Karpas-422 (cell line): ENCODE measurements around the gene ACVRL1. TPM values are rescaled to one million over a fixed set of nuclear protein-coding genes. Genes with fewer than 3 reads are reported as not detected.

Experiments used
- DNase-seq: peaks from one replicate; pipeline ENCODE4 v3.0.0-alpha.2; 2015
- H2AFZ ChIP-seq: fragments of 200-600 bp; sonication (generic); 2 replicates; pipeline ENCODE4 v1.6.1; 2014; ENCODE audit warnings: antibody characterized with exemption, low read length, mixed read lengths
- H3K27ac ChIP-seq: fragments of 200-600 bp; sonication (generic); 2 replicates; pipeline ENCODE4 v1.5.1; 2014; ENCODE audit warnings: mild to moderate bottlenecking, low read length, moderate library complexity
- H3K27me3 ChIP-seq: fragments of 200-600 bp; sonication (generic); 2 replicates; pipeline ENCODE4 v1.6.1; 2014; ENCODE audit warnings: low read length, mixed read lengths
- H3K36me3 ChIP-seq: fragments of 200-600 bp; sonication (generic); 2 replicates; pipeline ENCODE4 v1.6.1; 2014; ENCODE audit warnings: low read length, mixed read lengths; ENCODE audit not compliant: insufficient read depth
- H3K4me1 ChIP-seq: fragments of 200-600 bp; sonication (generic); 2 replicates; pipeline ENCODE4 v1.6.1; 2014; ENCODE audit warnings: mild to moderate bottlenecking, low read length, mixed read lengths
- H3K4me2 ChIP-seq: fragments of 200-600 bp; sonication (generic); 2 replicates; pipeline ENCODE4 v1.6.1; 2014; ENCODE audit warnings: low read length, low read depth, mild to moderate bottlenecking; ENCODE audit not compliant: poor library complexity, severe bottlenecking
- H3K4me3 ChIP-seq: fragments of 200-600 bp; sonication (generic); 2 replicates; pipeline ENCODE4 v1.5.1; 2014; ENCODE audit warnings: mild to moderate bottlenecking, antibody characterized with exemption, low read length, mixed read lengths
- H3K79me2 ChIP-seq: fragments of 200-600 bp; sonication (generic); 2 replicates; pipeline ENCODE4 v1.6.1; 2014; ENCODE audit warnings: mild to moderate bottlenecking, low read length, mixed read lengths
- H3K9ac ChIP-seq: fragments of 200-600 bp; sonication (generic); 2 replicates; pipeline ENCODE4 v1.6.0; 2014; ENCODE audit warnings: low read length
- H3K9me2 ChIP-seq: fragments of 200-600 bp; sonication (generic), shearing (Covaris generic); replicated peaks from 2 replicates; pipeline ENCODE4 v1.6.0; 2014; ENCODE audit warnings: mild to moderate bottlenecking, low read length, moderate library complexity; ENCODE audit not compliant: insufficient read depth
- H3K9me3 ChIP-seq: fragments of 300-700, 200-600 bp; sonication (generic); 2 replicates; pipeline ENCODE4 v1.6.1; 2014; ENCODE audit warnings: low read length, mixed read lengths
- H4K20me1 ChIP-seq: fragments of 200-600 bp; sonication (generic); 2 replicates; pipeline ENCODE4 v1.6.1; 2014; ENCODE audit warnings: mild to moderate bottlenecking, antibody characterized with exemption, low read length, low read depth; ENCODE audit not compliant: insufficient read depth
- total RNA-seq: library from RNA; depleted of rRNA; stranded (reverse); fragments of >200 nt; shearing (Covaris generic); gene quantifications from 2 replicates; pipeline ENCODE4 v1.2.3, GENCODE V29; 2014; ENCODE audit warnings: low replicate concordance

ACVRL1 gene
- total RNA-seq, 1 experiment from 2014 or later = not detected

DNA sequence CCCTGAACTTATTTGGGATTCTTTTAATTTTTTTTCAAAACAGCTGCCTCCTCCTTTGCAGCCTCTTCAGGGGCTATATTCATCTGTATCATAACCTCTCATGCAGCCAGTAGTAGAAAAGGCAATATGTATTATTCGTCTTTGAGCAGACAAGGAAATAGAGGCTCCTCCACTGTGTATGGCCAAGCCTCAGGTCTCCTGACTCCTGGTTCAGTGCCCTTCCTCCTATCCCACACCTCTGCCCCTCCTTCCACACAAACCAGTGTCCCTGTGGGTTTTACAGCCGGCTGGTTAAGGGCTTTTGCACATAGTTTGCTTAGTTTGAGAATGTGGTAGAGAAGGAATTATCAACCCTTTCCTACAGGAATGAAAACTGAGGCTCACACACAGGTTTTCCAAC lies 8.8 kb upstream of the ACVRL1 start:
- no peaks in the 10 kb centered on the region for H4K20me1 ChIP-seq
- no peaks in the 10 kb centered on the region for H3K9me3 ChIP-seq
- no peaks in the 10 kb centered on the region for H3K4me1 ChIP-seq
- H2AFZ ChIP-seq = no peak overlapping the region
- no peaks in the 10 kb centered on the region for H3K27me3 ChIP-seq
- no peaks in the 10 kb centered on the region for H3K9me2 ChIP-seq
- no peak overlapping the region for H3K4me3 ChIP-seq
- no peaks in the 10 kb centered on the region for H3K79me2 ChIP-seq
- no peaks in the 10 kb centered on the region for H3K36me3 ChIP-seq
- no peak overlapping the region for H3K9ac ChIP-seq
- H3K4me2 ChIP-seq = no peak overlapping the region
- DNase-seq = no peak
- H3K27ac ChIP-seq = no peak overlapping the region

DNA sequence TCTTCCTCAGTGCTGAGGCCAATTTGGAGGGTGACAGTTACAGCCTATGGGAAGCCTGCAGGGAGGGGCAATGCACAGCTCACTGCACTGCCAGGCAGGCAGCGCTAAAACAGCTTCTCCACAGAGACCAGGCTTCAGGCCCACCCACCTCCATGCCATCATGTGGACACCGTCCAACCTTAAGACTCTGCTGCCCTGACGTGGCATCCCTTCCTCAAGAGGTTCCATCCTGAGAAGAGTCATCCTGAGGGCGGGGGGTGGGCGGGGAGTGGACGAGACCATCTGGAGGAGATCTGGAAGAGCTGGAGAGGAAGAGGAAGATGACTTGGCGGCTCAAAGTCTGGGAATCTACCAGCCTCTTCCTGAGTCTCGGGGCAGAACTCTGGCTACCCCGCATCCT lies 8.4 kb upstream of the ACVRL1 start:
- Histone ChIP-seq H3K27me3 (no peaks in the 10 kb centered on the region), H3K36me3 (no peaks in the 10 kb centered on the region), H2AFZ (no peak overlapping the region), H3K9me3 (no peaks in the 10 kb centered on the region), H3K9ac (no peak overlapping the region), H3K27ac (no peak overlapping the region), H3K4me2 (no peak overlapping the region), H3K4me3 (no peak overlapping the region), H3K9me2 (no peaks in the 10 kb centered on the region), H3K4me1 (no peaks in the 10 kb centered on the region), H3K79me2 (no peaks in the 10 kb centered on the region), H4K20me1 (no peaks in the 10 kb centered on the region)
- no peak for DNase-seq

DNA sequence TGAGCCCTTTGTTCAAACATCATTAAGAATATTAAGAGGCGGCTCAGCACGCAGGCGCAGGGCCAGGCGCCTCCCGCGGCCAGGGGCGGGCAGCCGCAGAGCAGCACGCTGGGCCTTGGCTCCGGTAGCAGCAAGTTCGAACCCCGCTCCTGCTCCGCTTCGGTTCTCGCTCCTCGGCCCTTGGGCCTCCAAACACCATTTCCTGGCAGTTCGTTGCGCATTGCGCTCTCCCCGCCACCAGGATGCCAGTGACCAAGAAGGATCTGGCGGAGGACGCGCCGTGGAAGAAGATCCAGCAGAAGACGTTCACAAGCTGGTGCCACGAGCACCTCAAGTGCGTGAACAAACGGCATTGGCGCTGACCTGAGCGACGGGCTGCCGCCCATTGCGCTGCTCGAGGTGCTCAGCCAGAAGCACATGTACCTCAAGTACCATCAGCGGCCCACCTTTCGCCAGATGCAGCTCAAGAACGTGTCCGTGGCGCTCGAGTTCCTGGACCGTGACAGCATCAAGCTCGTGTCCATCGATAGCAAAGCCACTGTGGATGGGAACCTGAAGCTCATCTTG lies 6.9 kb upstream of the ACVRL1 start:
- no peak overlapping the region for H3K4me3 ChIP-seq
- DNase-seq = no peak
- H3K27me3 ChIP-seq = no peaks in the 10 kb centered on the region
- H3K9ac ChIP-seq = no peak overlapping the region
- H3K4me2 ChIP-seq = no peak overlapping the region
- no peaks in the 10 kb centered on the region for H3K9me3 ChIP-seq
- no peaks in the 10 kb centered on the region for H3K79me2 ChIP-seq
- H3K9me2 ChIP-seq = no peaks in the 10 kb centered on the region
- no peaks in the 10 kb centered on the region for H3K36me3 ChIP-seq
- no peak overlapping the region for H3K27ac ChIP-seq
- H4K20me1 ChIP-seq = no peaks in the 10 kb centered on the region
- no peak overlapping the region for H2AFZ ChIP-seq
- H3K4me1 ChIP-seq = no peaks in the 10 kb centered on the region

DNA sequence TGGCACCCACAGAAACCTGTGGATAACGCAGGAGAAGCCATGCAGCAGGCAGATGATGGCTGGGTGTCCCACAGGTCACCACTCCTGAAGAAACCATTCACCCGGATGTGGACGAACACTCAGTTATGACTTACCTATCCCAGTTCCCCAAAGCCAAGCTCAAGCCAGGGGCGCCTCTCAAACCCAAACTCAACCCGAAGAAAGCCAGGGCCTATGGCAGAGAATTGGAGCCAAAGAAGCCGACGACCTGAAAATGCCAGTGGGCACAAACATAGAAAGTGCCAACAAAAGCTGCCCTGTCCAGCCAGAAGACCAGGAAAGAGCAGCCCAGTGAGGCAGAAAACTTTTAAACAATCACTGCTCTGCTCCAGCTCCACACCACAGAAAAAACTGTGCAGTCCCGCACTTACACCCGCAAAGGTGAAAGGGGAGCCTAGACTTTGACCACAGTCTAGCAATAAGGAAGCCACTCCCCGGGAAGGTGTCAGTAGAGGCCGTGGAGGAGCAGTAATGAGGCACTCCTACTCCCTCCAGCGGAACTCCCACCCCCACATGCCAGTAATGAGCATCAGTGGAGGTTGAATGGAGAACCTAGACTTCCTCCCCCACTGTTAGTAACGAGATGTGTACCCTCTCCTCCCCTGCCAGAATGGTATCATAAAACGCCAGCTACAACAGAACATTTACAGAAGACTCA lies 6.0 kb upstream of the ACVRL1 start:
- H3K27ac ChIP-seq = no peak overlapping the region
- H2AFZ ChIP-seq = no peak overlapping the region
- no peak overlapping the region for H3K4me2 ChIP-seq
- DNase-seq = no peak
- H4K20me1 ChIP-seq = no peaks in the 10 kb centered on the region
- H3K4me1 ChIP-seq = no peaks in the 10 kb centered on the region
- H3K27me3 ChIP-seq = no peaks in the 10 kb centered on the region
- no peaks in the 10 kb centered on the region for H3K9me3 ChIP-seq
- H3K36me3 ChIP-seq = no peaks in the 10 kb centered on the region
- H3K9ac ChIP-seq = no peak overlapping the region
- no peak overlapping the region for H3K4me3 ChIP-seq
- H3K79me2 ChIP-seq = no peaks in the 10 kb centered on the region
- no peaks in the 10 kb centered on the region for H3K9me2 ChIP-seq

DNA sequence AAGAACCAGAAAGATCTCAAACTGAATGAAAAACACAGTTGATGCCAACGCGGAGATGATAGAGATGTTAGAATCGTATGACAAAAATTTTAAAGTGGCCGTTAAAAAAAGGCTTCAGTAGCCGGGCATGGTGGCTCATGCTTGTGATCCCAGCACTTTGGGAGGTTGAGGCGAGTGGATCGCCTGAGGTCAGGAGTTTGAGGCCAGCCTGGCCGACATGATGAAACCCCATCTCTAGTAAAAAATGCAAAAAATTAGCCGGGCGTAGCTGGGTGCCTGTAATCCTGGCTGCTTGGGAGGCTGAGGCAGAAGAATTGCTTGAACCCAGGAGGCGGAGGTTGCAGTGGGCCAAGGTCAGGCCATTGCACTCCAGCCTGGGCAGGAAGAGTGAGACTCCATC lies 5.4 kb upstream of the ACVRL1 start:
- H3K36me3 ChIP-seq = no peaks in the 10 kb centered on the region
- H3K4me2 ChIP-seq = no peak overlapping the region
- DNase-seq = no peak
- H2AFZ ChIP-seq = no peak overlapping the region
- no peaks in the 10 kb centered on the region for H3K79me2 ChIP-seq
- no peak overlapping the region for H3K4me3 ChIP-seq
- H3K4me1 ChIP-seq = no peaks in the 10 kb centered on the region
- H3K27ac ChIP-seq = no peak overlapping the region
- no peaks in the 10 kb centered on the region for H3K9me2 ChIP-seq
- H3K9me3 ChIP-seq = no peaks in the 10 kb centered on the region
- no peaks in the 10 kb centered on the region for H3K27me3 ChIP-seq
- no peaks in the 10 kb centered on the region for H4K20me1 ChIP-seq
- no peak overlapping the region for H3K9ac ChIP-seq

DNA sequence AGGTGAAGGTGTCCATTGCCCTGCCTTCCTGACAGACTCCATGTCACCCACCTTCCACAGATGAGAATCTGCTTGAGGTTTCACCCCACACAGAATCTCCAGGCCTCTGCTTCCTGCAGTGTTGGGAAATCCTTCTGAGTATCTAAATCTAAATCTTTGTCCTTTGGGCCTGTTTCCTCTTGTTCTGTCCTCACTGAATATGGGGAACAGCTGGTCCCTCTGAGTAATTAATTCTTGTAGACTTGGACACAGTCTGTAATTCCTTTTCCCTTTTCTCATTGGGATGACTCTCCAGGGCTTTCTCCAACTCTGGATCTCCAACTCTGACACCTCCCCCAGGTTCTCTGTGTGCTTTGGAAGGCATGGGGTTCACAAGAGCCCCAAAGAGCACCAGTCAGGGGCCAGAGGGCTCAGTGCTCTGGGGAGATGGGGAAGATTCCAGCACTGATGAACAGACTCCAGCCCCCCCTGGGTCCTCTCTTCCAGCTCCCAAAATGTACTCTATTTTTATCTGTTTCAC lies 2.3 kb upstream of the ACVRL1 start:
- no peak overlapping the region for H3K27ac ChIP-seq
- H3K9ac ChIP-seq = no peak overlapping the region
- no peak for DNase-seq
- H3K9me3 ChIP-seq = no peaks in the 10 kb centered on the region
- H3K4me3 ChIP-seq = no peak overlapping the region
- no peaks in the 10 kb centered on the region for H3K27me3 ChIP-seq
- no peaks in the 10 kb centered on the region for H4K20me1 ChIP-seq
- H3K36me3 ChIP-seq = no peaks in the 10 kb centered on the region
- H3K79me2 ChIP-seq = no peaks in the 10 kb centered on the region
- H2AFZ ChIP-seq = no peak overlapping the region
- H3K9me2 ChIP-seq = no peaks in the 10 kb centered on the region
- H3K4me1 ChIP-seq = no peaks in the 10 kb centered on the region
- H3K4me2 ChIP-seq = no peak overlapping the region

DNA sequence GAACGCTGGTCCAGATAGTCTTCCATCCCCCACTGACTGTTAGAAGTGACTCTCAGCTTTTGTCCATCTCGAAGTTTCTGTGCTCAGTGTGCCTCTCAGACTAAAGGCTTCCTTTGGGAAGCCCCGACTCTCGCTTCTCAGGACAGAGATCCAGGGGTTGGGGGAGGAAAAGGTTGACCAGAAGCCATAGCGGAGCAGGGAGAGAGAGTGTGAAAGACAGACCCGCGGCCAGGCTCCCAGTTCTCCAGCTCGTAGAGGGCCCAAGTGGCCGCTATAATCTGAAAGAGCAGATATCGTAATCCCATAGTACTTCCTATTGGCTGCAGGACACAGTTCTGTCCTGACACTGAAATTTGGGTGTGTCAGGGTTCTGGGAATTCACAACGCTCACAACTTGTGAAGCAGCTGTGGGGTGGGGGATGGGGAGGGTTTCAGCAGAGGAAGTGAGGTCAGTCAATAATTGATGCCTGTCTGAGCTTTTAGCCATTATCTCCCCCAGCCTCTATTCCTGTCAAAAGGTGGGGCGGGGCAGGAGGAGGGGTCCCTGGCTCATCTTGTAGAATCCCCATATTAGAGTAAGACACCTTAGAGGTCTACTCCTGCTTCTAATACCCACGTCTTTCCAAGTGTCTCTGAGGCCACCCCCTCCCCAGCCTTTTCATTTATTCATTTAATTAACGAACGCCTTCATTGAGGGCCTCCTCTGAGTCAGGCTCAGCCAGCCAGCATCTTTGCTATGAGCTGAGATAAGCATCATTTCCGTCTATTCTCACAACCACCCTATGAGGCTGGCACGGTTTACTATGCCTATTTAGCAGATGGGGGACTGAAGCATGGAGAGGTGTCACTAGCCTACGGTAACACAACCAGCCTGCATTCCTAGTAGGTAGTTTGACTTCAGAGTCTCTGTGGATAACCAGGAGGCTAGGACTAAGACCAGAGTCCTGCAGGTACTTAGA lies 1.6 kb upstream of the ACVRL1 start:
- no peaks in the 10 kb centered on the region for H3K36me3 ChIP-seq
- no peak overlapping the region for H3K4me2 ChIP-seq
- no peaks in the 10 kb centered on the region for H4K20me1 ChIP-seq
- H2AFZ ChIP-seq = no peak overlapping the region
- no peaks in the 10 kb centered on the region for H3K9me3 ChIP-seq
- H3K79me2 ChIP-seq = no peaks in the 10 kb centered on the region
- H3K9me2 ChIP-seq = no peaks in the 10 kb centered on the region
- H3K27ac ChIP-seq = no peak overlapping the region
- no peaks in the 10 kb centered on the region for H3K4me1 ChIP-seq
- no peaks in the 10 kb centered on the region for H3K27me3 ChIP-seq
- no peak overlapping the region for H3K4me3 ChIP-seq
- no peak overlapping the region for H3K9ac ChIP-seq
- DNase-seq = no peak

DNA sequence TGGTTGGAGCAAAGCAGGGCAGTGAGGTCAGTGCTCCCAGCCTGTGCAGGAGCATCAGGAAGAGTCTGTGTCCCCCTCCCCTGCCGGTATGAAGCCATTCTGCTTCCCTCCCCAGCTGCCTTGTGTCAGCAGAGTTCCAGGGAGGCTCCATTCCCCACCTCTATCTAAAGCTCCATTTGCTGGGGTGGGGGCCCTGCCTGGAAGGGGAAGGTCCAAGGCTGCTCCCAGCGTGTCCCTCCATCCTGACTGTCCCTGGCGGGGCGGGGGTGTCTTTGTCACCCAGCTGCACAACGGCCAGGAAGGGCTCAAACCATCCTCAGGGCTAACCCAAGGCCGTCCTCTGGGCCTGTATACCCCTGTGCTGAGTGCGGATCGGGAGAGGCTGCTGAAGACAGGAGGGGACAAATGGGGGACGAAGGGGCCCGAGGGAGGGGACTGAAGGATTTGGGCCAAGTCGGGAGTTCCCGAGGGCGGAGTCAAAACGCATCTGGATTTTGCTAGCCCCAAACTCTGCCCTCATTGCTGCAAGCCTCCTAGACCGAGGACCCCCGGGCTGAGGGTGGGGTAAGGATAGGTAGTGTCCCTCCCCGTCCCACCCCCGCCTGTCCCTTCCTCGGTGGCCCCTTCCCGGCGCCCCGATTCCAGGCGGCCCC lies 748 bp upstream of the ACVRL1 start:
- Histone ChIP-seq H3K27me3 (no peaks in the 10 kb centered on the region), H2AFZ (no peak overlapping the region), H3K9me3 (no peaks in the 10 kb centered on the region), H3K27ac (no peak overlapping the region), H3K4me2 (no peak overlapping the region), H3K9me2 (no peaks in the 10 kb centered on the region), H4K20me1 (no peaks in the 10 kb centered on the region), H3K79me2 (no peaks in the 10 kb centered on the region), H3K4me1 (no peaks in the 10 kb centered on the region), H3K36me3 (no peaks in the 10 kb centered on the region), H3K9ac (no peak overlapping the region), H3K4me3 (no peak overlapping the region)
- no peak for DNase-seq
